Upper lobe of left lung (tissue), 4 donors: ENCODE data around the gene CDHR3.

Experiments used
- CTCF ChIP-seq, 6 experiments: fragments of 450-650 bp in 4 of 6; fragments of 200-600 bp in 2 of 6; sonication (generic) in 2 of 6; IDR thresholded peaks; one replicate each; pipeline ENCODE4 v1.5.1; 2016 to 2019; ENCODE audit warnings: antibody characterized with exemption in 6 of 6
- POLR2AphosphoS5 ChIP-seq, 2 donors: sonication (generic); formaldehyde crosslinking; IDR thresholded peaks; one replicate each; pipeline ENCODE4 v1.5.1; 2017; ENCODE audit warnings: antibody characterized with exemption in 2 of 2

GRCh38 chr7:105951597-105951996 lies 11.5 kb upstream of the CDHR3 start:
- TF ChIP-seq CTCF (IDR thresholded peaks at IDR 0.05): no peak
- no peak for TF ChIP-seq POLR2AphosphoS5 (IDR thresholded peaks at IDR 0.05)
